Skin epidermis (tissue), 12 donors: Measurements from ENCODE around the gene ICE2.

ENCODE experiments used
- H3K27ac ChIP-seq, 21 experiments: fragments of 200-600 bp; sonication (generic) in 11 of 21; one replicate each; pipeline ENCODE4 v1.5.0; 2020; ENCODE audit warnings: mild to moderate bottlenecking in 3 of 21, inconsistent platforms in 2 of 21, moderate library complexity in 2 of 21
- H3K4me3 ChIP-seq, 7 experiments: fragments of 200-600 bp; sonication (generic) in 2 of 7; one replicate each; pipeline ENCODE4 v1.5.0; 2020; ENCODE audit warnings: inconsistent platforms in 2 of 7, mild to moderate bottlenecking in 2 of 7, moderate library complexity in 1 of 7

ICE2 gene

DNA sequence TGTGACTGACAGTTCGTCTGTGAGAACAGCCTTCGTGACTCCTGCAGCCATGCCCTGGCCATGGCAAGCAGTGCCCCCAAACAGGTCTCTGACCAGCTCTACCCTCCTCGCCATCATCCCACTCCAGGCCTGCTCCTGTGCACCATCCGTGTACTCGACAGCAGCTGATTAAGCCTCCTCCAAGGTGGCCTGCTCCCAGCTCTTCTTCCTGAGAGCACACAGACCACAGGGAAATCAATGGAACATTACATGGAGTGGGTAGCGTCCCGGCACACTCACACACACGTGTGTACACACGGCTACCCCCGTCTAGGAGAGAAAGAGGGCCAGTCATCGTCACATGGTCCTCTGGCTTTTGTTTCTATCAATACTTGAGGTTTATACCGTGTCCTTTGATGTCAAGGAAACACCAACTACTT, 102.3 kb downstream of the ICE2 start:
- no peak overlapping the region for H3K4me3 ChIP-seq
- peak overlapping the region in 17 of 21 experiments; percentile 25 to 88 (median 68) for H3K27ac ChIP-seq

DNA sequence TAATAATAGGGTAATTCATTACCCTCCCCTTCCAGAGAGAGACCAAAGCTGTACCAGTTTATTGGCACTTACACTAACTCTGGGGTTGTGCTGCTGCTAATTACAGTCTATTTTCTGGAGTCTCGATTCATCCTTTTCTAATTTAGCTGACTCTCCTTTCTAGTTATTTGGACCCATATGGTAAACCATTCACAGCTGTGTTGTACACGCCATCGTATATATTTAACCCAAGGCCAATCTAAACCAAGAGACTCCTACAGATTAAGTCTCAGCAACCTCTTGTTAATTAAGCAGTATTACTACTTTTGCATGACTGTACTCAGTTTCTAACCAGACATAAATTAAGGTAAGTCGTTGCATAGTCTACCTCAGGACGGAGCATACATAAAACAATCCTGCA, 103.6 kb downstream of the ICE2 start:
- H3K4me3 ChIP-seq, result no peak overlapping the region
- H3K27ac ChIP-seq, result peak overlapping the region in 18 of 21 experiments; percentile 2 to 88 (median 78)

DNA sequence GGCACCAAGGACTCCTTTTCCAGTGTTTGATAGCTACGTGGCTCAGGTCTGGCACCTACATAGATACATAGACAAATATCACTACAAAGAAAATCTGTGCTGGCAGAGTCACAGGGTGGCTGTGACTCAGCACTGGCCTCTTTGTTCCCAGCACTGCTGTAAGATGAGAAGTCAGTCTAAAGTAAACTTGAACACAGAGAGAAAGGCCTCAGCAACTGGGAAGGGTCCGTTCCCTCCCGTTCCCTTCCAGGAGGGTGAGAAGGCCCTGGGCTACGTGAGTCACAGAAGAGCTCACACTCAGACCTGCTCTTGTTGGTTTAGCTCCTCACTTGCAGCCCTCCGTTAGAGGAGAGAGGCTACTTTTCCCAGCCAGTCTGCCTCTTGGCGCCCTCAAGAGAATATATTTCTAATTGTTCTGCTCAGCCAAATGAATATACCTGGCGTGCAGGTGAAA, 104.3 kb downstream of the ICE2 start:
- peak overlapping the region in 20 of 21 experiments; percentile 43 to 88 (median 79) for H3K27ac ChIP-seq

GRCh38 chr15:60374209-60374608, 104.7 kb downstream of the ICE2 start:
- H3K27ac ChIP-seq, result peak overlapping the region in 20 of 21 experiments; percentile 17 to 88 (median 79)
- no peak overlapping the region for H3K4me3 ChIP-seq

More for the DNA sequence above, 104.3 kb downstream of the ICE2 start:
- no peak overlapping the region for H3K4me3 ChIP-seq

DNA sequence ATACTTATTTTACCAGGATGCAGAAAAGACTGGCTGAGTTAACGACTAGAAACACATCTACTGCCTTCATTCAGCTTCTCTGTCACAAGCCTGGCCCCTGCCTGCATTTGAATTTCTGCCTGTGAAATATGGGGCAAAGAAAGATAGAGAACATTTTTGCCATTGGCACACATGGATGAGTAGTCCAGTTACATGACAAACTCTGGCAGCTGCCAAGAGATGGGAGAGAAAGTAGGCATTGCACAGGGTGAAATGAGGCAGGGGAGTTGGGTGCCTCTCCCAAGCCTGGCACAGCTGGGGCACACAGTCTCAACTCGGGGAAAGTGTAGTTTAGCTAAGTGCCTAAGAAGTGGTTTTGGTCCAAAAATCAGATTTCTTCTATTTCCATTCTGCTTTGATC, 105.2 kb downstream of the ICE2 start:
- Histone ChIP-seq H3K27ac (peak overlapping the region in 19 of 21 experiments; percentile 17 to 88 (median 79)), H3K4me3 (no peak overlapping the region)

DNA sequence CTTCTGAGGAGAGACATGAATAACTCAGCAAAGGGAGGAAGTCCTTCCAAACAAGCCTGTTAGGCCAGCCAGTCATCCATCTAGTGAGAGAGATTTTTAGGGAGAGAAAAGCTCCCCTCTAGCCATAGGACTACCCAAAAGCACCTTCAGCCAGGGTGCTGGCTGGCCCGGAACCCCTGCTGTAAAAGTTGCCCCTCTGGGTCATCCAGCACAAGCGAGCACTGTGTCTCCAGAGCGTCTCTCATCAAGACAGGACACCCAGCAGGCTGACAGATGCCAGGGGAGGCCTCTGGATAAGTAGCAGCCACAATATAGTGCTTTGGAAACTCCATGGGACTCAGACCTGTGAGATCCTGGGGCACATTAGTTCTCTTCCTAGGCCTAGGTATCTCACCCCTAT, 105.6 kb downstream of the ICE2 start:
- Histone ChIP-seq H3K27ac (peak overlapping the region in 19 of 21 experiments; percentile 17 to 88 (median 79)), H3K4me3 (no peak overlapping the region)

- no peak overlapping the region for H3K4me3 ChIP-seq
- peak overlapping the region in 19 of 21 experiments; percentile 55 to 88 (median 80) for H3K27ac ChIP-seq
Observed at GRCh38 chr15:60372756-60373155, 106.2 kb downstream of the ICE2 start.

GRCh38 chr15:60372227-60372626, 106.7 kb downstream of the ICE2 start:
- Histone ChIP-seq H3K27ac (peak overlapping the region in 20 of 21 experiments; percentile 37 to 88 (median 80)), H3K4me3 (no peak overlapping the region)

DNA sequence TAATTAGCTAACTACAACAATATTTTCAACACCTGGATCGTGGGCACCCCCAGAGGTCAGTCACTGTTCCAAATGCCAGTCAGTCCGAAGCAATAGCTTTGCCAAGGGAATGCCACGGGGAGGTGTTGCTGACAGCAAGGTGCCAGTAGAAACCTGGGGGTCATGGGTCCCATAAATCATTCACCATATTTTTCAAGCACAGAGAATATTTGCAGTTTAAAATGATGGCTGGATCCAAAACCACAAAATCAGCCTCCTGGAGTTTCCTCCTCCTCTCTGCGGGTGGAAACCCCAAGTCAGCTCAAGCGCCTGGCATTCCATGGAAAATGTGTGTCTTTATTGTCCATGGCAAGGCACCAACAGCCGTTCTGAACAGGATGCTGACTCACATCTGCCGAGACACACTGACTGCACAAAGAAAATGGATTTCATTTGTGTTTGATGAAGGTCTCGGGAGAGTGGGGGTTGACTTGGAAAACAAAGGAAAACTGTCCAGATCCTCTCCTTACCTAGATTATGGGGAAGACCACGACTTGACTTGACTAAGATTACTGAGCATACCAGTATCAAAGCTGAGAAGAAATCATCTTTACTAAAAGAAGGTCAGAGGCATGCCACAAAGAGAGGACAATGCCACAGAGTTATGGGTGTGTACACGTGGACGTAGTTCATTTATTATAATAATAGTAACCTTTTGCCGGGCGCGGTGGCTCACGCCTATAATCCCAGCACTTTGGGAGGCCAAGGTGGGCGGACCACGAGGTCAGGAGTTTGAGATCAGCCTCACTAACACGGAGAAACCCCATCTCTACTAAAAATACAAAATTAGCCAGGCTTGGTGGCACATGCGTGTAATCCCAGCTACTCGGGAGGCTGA, 107.5 kb downstream of the ICE2 start:
- no peak overlapping the region for H3K4me3 ChIP-seq
- H3K27ac ChIP-seq, result peak overlapping the region in 20 of 21 experiments; percentile 37 to 88 (median 80)

DNA sequence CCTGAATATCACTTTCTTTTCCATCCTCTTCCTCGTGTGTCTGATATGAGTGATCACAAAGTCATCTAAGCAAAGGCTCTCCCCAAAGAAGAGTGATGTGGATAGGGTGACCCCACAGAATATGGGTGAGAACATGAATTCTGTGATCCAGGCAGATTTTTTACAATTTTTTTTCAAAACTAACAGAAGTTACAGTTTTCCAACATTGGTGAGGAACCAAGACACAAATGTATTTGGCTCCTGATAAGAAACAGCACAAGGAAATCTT, 108.1 kb downstream of the ICE2 start:
- no peak overlapping the region for H3K4me3 ChIP-seq
- H3K27ac ChIP-seq, result peak overlapping the region in 20 of 21 experiments; percentile 5 to 88 (median 80)

DNA sequence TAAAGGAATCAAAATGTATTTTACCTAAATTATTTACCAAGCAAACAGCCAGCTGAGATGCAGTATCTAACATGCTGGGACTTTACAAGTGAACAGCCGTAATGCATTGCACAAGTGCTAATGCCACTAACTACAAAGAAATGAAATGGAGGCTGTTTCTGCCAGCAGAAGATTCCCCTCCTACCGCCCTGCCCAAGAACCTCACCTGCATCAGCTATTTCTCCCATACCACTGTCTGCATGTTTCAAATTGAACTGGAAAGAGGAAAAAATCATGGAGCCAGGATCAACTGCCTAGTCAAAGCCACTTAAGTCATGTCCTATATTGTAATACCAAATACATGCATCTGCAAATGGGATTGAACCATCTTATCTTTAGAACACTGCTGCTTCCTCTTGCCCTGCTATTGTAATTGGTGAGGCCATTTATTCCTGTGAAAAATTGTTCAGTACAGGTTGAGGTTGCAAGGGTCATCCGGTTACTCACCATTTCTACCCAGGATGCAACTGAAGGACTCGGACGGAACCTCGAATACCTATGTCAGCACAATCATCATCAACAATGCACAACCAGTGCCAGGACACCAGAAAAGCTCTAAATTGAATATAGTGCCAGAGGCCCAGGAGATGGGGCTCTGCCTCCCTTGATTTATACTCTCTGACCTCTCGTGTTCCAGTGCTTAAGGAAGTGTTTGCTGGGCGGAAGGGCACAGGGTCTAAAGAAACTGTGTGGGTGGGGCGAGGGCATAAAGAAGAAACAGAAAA, 108.7 kb downstream of the ICE2 start:
- Histone ChIP-seq H3K27ac (peak overlapping the region in 19 of 21 experiments; percentile 5 to 88 (median 79)), H3K4me3 (no peak overlapping the region)

- Histone ChIP-seq H3K4me3 (no peak overlapping the region), H3K27ac (peak overlapping the region in 16 of 21 experiments; percentile 2 to 88 (median 78))
Observed at GRCh38 chr15:60369696-60370095, 109.2 kb downstream of the ICE2 start.
